Thyroid gland (tissue), 4 donors: Measurements from ENCODE around the gene DZANK1.

Experiments
- POLR2A ChIP-seq, 2 donors: fragments of 450-650 bp; IDR thresholded peaks; one replicate each; pipeline ENCODE4 v1.6.1; 2017; ENCODE audit warnings: antibody characterized with exemption in 2 of 2, mild to moderate bottlenecking in 2 of 2, moderate library complexity in 1 of 2
- TF ChIP-seq, protein P1 (sequence below), 6 experiments: fragments of 200-600 bp in 3 of 6; fragments of 450-650 bp in 3 of 6; sonication (generic) in 3 of 6; IDR thresholded peaks; one replicate each; pipeline ENCODE4 v1.5.1; 2016 to 2019; ENCODE audit warnings: antibody characterized with exemption in 6 of 6, mild to moderate bottlenecking in 2 of 6, inconsistent platforms in 1 of 6, moderate library complexity in 1 of 6

DNA sequence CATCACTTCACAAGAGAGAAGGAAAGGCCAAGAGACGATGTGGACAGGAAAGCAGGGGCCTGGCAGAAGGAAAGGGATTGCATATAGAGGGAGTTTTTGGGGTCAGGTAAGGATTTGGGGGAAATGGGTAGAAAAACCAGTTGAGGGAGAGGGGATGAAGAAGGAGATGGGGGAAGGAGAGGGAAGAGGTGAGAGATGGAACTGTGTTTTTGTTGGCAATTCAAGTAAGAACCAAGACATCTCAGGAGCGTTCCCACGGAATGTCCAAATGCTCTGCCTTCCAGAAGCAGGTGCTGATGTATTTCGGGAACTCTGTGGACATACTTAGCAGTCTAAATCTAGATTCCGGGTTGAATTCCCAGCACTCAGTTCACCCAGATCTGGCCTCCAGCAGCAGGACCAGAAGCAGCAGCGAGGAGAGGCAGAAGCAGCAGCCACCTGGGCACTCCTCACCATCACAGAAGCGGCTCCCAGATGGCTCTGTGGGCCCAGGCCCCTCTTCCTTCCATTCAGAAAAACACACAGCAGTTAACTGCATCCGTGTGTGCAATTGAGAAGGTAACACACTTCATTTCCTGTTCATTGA, 88.8 kb downstream of the DZANK1 start:
- TF ChIP-seq, protein P1, sequence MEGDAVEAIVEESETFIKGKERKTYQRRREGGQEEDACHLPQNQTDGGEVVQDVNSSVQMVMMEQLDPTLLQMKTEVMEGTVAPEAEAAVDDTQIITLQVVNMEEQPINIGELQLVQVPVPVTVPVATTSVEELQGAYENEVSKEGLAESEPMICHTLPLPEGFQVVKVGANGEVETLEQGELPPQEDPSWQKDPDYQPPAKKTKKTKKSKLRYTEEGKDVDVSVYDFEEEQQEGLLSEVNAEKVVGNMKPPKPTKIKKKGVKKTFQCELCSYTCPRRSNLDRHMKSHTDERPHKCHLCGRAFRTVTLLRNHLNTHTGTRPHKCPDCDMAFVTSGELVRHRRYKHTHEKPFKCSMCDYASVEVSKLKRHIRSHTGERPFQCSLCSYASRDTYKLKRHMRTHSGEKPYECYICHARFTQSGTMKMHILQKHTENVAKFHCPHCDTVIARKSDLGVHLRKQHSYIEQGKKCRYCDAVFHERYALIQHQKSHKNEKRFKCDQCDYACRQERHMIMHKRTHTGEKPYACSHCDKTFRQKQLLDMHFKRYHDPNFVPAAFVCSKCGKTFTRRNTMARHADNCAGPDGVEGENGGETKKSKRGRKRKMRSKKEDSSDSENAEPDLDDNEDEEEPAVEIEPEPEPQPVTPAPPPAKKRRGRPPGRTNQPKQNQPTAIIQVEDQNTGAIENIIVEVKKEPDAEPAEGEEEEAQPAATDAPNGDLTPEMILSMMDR (IDR thresholded peaks at IDR 0.05), result no peak
- no peak for TF ChIP-seq POLR2A (IDR thresholded peaks at IDR 0.05)
